CD4-positive, alpha-beta T cell treated with Interleukin-15 for 4 hours (primary cell): ENCODE measurements around the gene SHLD1.
"Not testable (repeated sequence)": the region's sequence is repeated elsewhere in the genome, so short reads cannot be mapped to it uniquely, and the experiment has no call there.

Source experiments
- DNase-seq: peaks from one replicate; pipeline ENCODE4 v3.0.0-alpha.2; 2020; ENCODE audit warnings: low spot score

Gene SHLD1

DNA sequence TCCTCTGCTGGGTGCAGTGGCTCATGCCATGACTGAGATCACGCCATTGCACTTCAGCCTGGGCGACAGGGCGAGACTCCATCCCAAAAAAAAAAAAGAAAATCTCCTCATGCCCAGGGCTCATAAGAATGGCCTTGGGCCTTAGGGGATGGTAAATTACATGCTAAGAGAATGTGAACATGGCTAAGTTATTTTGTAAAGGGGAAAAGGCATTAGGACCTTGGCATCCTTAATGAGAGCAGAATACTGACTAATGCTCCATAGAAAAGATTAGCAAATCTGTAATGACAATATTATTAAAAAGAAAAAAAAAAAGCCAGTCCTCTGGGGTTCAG is 12.6 kb upstream of the SHLD1 start:
- DNase-seq = no peak

DNA sequence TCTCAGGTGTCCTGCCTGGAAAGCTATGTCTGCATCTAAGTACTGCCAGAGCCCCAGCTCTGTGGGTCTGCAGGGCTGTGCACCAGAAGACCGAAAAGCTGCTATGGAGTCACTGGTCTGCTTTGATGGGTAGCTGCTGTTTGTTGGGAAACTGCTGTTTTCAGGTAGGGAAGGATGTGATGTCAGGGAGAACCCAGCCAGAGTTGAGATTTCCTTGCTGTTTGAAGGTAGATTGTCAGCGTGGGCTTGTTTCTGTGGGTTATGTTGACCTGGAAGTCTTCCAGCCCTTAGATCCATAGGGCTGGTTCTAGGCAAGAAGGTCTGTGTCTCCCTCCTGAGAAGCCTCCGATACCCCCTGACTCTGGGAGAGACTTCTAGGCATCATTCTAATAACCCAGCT is 12.2 kb upstream of the SHLD1 start:
- DNase-seq = peak; percentile 19

DNA sequence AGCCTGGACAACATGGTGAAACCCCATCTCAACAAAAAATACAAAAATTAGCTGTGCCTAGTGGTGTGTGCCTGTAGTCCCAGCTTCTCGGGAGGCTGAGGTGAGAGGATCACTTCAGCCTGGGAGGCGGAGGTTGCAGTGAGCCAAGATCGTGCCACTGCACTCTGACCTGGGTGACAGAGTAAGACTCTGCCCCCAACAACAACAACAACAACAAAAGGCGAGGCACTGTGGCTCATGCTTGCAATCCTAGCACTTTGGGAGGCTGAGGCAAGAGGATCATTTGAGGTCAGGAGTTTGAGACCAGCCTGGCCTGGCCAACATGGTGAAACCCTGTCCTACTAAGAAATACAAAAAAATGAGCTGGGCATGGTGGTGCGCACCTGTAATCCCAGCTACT is 9.6 kb upstream of the SHLD1 start:
- not testable (repeated sequence) for DNase-seq

DNA sequence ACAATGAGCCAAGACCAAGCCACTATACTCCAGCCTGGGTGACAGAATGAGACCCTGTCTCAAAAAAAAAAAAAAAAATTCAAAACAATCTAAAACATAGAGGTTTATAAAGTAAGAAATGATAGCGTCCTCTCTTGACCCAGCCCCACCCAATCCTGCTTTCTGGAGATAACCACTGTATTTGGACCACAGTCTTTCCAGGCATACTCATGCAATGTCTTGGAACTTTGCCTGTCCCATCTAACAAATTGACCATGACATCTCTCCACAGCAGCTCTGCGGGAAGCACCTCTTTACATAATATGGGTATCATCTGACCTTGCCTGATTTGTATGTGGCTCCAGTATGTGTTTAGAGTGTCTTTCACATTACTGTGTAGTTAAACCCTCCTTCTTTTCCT is 9.1 kb upstream of the SHLD1 start:
- DNase-seq = no peak

DNA sequence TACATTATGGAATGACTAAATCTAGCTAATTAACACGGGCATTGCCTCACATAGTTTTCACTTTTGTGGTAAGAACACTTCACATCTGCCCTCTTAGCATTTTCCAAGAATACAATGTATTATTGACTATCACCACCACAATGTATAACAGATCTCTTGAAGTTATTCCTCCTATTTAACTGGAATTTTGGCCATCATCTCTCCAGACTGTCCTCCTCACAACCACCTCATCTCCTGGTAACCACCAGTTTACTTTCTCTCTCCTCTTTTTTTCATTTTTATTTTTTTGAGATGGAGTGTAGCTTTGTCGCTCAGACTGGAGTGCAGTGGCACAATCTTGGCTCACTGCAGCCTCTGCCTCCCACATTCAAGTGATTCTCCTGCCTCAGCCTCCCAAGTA is 8.2 kb upstream of the SHLD1 start:
- no peak for DNase-seq

DNA sequence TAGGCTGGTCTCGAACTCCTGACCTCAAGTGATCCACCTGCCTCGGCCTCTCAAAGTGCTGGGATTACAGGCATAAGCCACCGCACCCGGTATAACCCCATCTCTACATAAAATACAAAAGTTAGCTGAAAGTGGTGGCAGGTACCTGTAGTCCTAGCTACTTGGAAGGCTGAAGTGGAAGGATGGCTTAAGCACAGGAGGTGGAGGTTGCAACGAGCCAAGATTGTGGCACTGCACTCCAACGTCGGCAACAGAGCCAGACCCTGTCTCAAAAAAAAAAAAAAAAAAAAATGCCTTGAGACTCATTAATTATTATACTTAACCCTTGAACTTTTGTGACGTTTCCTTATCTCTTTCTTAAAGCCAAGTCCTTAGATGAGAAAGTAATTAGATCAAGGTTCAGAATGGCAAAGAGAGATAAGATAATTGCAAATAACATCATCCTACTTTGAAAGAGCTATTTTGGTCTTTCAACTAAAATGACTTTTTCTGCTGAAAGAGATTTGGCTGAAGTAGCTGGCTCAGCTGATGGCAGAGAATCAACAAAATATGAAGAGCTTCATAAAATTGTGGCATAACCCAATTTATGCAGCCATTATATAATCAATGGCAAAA is 4.7 kb upstream of the SHLD1 start:
- no peak for DNase-seq

DNA sequence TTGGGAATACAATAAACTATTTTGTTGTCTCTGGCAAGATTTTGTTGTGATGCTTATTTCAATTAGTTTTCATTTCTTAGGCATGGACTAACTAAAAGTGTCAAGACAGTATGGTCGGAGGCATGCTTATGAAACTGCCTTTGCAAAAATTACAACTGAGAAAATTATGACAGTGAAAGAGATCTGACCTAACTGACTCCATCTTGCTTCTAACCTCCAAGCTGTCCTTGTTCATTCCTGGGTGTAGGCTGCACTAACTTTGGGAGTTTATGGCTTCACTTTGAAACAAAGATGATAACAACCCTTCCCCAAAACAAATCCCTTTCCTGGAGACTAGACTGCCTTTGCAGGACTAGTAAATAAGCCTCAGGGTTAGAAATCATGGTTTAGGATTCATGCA is 4.1 kb upstream of the SHLD1 start:
- no peak for DNase-seq

DNA sequence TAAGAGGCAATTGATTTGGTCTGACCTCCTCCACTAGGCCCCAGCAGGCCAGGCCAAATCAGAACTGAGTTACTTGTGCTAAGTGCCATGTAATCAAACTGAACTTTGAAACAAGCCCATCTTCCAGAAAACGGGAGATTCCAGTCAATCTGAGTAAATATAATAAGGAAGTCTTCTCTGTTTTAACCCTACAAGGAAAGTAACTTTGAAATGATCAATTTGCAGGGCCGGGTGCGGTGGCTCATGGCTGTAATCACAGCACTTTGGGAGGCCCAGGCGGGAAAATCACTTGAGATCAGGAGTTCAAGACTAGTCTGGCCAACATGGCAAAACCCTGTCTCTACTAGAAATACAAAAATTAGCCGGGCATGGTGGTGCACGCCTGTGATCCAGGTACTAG is 2.0 kb upstream of the SHLD1 start:
- DNase-seq = no peak

DNA sequence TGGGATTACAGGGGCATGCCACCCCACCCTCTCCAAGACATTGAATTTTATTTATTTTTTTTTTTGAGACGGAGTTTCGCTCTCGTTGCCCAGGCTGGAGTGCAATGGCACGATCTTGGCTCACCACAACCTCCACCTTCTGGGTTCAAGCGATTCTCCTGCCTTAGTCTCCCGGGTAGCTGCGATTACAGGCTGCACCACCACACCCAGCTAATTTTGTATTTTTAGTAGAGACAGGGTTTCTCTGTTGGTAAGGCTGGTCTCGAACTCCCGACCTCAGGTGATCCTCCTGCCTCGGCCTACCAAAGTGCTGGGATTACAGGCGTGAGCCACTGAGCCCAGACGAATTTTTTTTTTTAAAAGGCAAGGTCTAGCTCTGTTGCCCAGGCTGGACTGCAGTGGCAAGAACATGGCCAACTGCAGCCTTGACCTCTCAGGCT is 669 bp upstream of the SHLD1 start:
- not testable (repeated sequence) for DNase-seq

DNA sequence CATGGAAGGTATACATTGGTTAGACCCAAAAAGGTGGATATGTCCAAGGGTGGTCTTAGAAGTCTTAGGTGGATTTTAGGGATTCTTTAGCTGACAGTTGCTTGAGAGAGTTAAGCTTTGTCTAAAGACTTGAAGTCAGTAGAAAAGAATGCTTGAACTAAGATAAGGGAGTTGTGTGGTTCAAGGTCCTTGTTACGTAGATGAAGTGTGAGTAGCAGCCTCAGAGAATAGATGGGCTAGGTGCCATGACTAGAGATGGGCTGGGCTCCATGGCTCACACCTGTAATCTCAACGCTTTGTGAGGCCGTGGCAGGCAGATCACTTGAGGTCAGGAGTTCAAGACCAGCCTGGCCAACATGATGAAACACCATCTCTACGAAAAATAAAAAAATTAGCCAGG is 1.7 kb downstream of the SHLD1 start:
- DNase-seq = no peak

DNA sequence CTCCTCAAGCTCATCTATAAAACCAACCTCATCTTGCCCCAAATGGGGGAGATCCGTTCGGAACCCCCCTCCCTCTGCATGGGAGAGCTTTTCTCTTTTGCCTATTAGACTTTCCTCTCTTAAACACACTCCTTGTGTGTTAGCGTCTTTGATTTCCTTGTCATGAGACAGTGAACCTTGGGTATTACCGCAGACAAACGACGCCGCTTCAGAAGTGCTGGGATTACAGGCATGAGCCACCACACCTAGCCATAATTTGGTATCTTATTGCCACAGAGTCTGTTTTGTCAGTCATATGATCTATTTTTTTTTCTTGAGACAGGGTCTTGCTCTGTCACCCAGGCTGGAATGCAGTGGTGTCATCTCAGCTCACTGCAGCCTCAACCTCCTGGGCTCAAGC is 3.6 kb downstream of the SHLD1 start:
- no peak for DNase-seq

DNA sequence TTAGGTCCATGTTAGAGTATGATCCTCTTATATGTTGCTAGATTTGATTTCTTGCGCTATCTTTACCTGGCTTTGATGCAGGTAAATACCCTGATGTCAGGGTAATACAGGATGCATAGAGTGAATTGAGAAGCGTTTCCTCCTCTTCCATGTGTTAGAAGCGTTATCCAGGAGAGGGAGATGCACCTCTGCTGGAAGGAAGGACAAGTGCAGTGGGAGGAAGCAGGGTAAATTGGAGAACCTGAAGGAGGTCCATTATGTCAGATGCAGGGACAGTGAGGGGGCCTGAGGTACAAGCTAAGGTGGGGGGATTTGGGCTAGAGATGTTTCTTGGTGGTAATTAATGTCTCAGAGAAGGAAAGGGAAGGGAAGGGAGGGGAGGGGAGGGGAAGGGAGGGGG is 7.7 kb downstream of the SHLD1 start:
- no peak for DNase-seq

DNA sequence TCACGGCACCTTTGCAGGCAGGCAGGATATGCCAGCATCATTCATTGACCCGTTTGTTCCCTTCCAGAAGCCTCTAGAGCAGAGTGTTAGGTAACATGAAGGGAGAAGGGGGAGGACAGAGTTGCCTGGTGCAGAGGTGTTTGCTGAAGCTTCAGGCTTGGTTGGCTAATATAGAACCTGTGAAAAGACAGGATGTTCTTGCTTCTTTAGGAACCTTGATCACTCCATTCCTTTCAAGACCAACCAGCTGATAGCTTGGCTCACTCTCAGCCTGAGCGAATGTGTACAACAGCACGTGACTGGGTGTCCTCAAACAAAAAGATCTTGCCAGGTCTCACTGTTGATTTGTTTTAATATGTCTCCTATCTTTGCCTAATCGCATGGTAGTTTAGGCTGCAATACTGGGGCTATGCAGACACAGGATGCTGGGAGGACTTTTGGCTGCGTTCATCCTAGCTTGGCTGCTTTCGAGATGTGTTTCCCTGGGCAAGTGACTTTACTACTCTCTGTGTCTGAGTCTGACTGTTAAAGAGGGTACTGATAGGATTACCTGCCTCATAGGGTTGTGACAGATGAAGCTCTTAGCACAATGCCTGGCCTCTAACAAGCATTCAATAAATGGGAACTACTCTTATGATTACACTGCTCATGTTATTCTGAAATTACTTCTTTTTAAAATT is 16.0 kb downstream of the SHLD1 start:
- no peak for DNase-seq

DNA sequence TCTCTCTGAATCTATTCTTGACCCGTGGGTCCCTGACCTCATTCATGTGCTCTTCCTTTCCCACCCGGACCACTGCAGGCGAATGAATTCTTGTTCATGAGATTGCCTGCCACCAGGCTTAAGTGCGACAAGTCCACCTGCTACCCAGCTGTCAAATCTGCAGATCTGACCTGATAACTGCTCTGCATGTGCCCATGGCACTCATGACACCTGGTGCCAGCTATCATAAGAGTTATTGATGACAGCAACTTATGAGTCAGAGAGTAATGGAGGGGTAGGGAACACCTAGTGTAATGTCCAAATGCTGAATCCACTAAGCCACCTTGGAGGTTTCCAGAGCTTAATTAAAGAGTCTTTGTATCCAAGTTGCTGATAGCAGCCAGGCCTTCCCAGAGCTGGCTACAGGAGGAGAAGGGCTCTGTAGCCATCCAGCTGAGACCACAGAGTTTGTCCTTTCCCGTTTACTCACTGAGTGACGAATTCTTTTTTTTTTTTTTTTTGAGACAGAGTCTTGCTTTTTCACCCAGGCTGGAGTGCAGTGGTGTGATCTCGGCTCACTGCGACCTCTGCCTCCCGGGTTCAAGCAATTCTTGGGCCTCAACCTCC is 17.4 kb downstream of the SHLD1 start:
- no peak for DNase-seq

DNA sequence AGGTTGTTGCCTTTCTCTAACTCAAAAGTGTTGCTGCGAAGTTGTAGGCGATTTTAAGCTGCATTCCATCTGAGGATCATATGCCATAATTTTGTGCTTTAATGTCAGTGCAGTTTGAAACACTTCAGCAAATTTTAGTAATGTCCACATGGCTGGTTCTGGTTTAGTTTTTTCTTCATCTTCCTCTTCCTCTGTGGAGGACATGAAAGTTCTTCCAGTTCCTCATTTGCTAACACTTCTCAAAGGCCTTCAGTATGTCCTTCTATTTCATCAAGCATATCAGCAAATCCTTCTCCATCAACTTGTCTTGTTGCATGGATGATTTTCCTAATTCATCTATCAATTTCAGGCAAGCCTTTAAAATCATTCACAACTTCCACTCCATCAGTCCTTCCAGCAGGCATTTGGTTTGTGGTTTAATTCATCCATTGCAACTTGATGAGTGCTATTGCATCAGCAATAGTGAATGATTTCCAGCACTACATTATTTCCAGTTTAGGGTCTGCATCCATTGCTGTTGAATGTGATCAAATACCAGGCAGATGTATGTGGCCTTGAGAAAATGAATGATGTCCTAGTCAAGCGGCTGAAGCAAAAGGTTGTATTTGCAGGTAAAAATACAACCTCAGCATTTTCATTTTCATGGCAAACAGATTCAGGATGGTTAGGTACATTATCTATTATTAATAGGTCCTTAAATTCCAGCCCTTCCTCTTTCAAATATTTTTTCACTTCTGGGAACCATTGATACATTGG is 20.2 kb downstream of the SHLD1 start:
- no peak for DNase-seq

DNA sequence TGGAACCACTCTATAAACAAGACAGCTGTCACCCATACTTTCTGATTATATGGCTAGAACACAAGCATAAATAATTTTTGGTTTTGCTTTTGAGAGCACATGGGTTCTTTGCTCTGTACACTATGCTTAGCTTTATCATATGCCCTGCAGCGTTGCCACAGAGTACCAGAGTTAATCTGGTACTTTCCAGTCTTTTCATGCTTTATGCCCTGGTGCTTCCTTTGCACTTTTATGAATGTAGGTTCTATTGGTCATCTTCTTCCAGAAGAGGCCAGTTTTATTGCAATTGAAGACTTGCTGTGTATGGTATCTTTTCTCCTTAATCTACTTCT is 20.8 kb downstream of the SHLD1 start:
- no peak for DNase-seq

DNA sequence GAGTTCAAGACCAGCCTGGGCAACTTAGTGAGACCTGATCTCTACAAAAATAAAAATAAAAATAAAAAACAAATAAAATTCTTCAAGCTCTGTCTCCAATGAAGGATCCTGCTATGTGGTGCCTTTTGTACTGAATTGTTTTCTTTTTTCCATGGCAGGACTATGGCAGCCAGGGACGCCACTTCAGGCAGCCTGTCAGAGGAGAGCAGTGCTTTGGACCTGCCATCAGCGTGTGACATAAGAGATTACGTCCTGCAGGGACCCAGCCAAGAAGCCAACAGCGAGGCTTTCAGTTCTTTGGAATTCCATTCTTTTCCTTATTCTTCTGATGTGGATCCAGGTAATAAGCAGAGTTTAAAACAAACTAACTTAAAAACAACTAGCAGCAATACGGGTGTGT is 22.5 kb downstream of the SHLD1 start:
- DNase-seq = no peak

DNA sequence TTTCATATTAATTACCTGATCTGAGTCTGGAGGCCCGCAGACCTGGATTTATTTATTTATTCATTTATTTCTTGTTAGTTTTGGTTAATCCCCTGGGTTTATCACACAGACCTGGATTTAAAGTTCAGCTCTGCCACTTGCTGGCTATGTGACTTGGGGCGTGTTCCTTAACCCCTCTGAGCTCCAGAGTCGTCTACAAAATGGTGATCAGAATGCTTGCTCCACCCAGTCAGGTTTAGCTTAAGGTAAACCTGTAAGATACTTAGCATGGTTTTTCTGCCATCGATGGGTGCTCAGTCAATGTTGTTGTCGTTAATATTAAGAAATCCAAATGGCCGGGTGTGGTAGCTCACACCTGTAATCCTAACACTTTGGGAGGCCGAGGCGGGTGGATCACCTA is 23.4 kb downstream of the SHLD1 start:
- DNase-seq = no peak

DNA sequence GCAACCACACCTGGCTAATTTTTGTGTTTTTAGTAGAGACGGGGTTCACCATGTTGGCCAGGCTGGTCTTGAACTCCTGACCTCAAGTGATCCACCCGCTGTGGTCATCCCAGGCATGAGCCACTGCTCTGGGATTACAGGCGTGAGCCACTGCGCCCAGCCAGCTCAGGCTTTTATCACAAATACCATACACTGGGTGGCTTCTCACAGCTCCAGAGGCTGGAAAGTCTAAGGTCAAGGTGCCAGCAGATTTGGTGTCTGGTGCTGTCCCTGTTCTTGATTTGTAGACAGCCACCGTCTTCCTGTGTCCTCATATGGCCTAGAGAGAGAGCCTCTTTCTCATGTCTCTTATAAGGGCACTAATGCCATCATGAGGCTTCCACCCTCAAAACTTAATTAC is 25.9 kb downstream of the SHLD1 start:
- no peak for DNase-seq

DNA sequence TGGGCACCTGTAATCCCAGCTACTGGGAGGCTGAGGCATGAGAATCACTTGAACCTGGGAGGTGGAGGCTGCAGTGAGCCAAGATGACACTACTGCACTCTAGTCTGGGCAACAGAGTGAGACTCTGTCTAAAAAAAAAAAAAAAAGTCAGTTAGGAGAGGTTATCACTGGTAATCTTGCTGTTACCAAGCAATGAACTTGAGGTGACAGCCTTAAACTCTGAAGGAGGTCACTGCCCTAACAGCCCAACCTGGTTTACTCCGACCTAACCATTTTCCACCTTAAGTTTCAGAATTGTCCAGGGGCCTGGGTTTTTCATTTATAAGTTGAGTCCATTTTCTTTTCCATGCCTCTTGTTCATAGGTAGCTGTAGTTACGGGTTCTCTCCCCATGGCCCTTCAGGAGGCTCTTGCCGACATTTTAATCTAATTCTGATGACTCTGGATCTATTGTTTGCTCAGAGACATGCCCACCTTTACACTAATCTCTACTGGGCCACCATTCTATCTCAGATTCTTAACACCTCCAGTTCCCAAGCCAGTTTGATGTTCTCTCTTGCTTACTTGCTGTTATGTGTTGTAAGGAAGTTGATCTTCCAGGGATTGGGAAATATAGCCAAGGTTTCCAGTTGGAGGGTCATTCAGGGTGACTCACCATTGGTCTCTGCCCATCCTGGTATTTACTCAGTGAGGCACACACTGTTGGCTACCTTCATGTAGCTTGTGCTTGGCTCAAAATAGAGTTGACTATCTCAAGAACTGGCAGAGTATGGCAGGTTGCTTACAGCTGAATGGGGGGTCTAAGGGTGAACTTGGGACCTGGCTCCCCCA is 29.1 kb downstream of the SHLD1 start:
- no peak for DNase-seq

DNA sequence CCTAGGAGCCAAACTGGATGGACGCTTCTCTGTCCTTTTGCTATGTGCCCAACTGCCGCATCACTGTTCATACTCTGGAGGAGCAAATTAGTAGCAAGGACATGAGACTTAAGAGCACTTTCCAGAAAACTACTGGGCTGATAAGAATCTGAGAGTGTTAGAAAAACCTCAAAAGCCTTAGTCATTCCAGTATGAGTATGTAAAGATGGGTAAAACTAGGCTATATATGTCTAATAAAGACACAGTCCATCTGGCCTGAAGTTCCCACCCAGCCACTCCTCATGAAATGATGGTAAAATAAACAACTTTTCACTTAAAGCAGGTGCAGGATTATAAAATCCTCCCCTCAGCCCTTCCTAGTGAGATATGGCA is 30.6 kb downstream of the SHLD1 start:
- DNase-seq = no peak

DNA sequence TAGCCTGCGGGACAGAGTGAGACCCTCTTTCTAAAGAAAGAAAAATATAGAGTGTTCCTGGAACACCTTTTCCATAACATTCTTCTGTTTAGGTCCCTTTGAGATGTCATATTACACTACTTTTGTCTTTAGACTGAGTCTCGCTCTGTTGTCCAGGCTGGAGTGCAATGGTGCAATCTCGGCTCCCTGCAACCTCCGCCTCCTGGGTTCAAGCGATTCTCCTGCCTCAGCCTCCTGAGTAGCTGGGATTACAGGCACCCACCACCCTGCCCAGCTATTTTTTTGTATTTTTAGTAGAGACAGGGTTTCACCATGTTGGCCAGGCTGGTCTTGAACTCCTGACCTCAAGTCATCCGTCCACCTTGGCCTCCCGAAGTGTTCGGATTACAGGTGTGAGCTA is 31.2 kb downstream of the SHLD1 start:
- not testable (repeated sequence) for DNase-seq
